ENCODE data around the gene ENTPD6.
"Not testable (repeated sequence)": the region's sequence is repeated elsewhere in the genome, so short reads cannot be mapped to it uniquely, and the experiment has no call there.

ENTPD6 gene

DNA sequence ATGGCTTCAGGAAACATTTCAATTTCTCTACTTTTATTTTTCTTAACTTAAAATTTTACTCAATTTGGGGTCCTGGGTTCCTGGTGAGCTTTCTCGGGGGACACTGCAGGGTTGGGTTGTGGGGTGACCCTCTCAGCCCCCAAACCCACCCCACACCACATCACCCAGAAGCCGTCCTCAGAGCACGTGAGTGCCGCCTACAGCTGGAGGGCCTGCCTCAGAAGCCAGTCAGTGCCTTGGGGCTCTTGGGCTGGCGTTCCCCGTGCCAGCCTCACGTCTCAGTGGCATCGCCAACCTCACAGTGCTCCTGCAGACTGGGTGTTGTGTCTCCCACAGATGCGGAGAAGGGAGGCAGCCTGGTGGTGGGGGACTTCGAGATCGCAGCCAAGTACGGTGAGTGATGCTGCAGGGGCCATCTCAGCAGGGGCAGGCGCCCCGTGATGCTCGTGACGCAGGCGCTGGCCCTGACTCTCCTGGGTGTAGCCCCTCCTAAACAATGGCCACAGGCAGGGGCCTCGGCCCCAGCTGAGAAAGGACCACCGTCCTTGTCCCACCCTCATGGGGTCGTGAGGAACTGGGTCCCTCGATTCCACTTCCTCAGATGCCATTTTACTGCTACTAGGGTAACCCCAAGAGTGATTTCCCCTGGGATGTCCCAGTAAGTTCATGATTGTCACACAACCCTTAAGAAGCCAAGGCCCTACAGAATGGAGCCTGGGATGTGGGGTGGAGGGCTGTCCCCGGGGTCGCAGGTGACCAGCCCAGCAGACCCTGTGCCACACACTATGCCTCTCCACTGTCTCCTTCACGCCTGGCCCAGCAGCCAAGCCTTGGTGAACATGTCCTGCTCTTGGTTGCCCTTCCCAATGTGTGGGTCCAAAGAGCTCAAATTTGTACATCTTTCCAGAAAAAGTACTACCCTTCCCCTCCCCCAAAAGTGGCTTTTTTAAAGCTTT is 28.5 kb downstream of the ENTPD6 start:
- DNase-seq (ENCODE audit: low spot score), result no peak

GRCh38 chr20:25224941-25225340 is 29.4 kb downstream of the ENTPD6 start:
- DNase-seq (ENCODE audit: low spot score), result no peak

- no peak for DNase-seq (ENCODE audit: low spot score)
Measured at GRCh38 chr20:25225642-25226432, 30.3 kb downstream of the ENTPD6 start.

DNA sequence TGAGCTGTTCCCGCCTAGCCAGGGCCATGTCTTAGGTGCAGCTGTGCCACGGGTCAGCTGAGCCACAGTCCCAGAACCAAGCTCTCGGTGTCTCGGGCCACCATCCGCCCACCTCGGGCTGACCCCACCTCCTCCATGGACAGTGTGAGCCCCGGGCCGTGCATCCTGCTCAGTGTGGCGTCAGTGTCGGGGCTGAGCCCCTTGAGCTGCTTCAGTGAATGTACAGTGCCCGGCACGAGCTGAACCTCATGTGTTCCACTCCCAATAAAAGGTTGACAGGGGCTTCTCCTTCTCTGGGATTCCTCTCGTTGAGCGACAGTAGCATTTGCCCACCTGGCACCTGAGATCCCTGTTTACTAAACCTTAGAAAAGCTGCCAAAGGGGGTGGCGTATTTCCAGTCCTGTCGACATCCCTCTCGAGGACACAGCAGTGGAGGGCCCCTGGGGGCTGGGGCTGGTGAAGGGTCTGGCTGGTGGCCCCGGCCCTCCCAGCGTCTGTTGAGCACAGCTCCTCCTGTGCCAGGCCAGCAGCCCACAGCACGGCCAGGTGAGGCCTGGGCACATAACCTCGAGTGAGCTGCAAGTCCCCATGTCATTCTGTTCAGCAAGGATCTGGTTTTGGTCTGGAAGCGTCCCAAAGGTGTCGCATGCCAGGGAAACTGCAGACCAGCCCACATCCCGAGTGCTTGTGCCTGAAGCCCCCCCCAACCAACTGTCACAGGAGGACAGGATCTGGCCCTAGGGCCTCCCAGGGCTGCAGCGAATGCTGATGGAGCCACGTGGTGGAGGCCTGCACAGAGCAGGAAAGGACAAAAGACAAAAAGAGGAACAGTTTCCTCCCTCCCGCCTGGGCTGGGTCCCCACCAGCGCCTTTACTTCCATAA is 31.2 kb downstream of the ENTPD6 start:
- DNase-seq (ENCODE audit: low spot score), result peak; percentile 58

- DNase-seq (ENCODE audit: low spot score), result no peak
Measured at GRCh38 chr20:25227317-25227831, 31.9 kb downstream of the ENTPD6 start.

GRCh38 chr20:25229486-25230165 is 34.1 kb downstream of the ENTPD6 start:
- no peak for DNase-seq (ENCODE audit: low spot score)

- DNase-seq (ENCODE audit: low spot score), result no peak
Measured at GRCh38 chr20:25230166-25230831, 34.8 kb downstream of the ENTPD6 start.

DNA sequence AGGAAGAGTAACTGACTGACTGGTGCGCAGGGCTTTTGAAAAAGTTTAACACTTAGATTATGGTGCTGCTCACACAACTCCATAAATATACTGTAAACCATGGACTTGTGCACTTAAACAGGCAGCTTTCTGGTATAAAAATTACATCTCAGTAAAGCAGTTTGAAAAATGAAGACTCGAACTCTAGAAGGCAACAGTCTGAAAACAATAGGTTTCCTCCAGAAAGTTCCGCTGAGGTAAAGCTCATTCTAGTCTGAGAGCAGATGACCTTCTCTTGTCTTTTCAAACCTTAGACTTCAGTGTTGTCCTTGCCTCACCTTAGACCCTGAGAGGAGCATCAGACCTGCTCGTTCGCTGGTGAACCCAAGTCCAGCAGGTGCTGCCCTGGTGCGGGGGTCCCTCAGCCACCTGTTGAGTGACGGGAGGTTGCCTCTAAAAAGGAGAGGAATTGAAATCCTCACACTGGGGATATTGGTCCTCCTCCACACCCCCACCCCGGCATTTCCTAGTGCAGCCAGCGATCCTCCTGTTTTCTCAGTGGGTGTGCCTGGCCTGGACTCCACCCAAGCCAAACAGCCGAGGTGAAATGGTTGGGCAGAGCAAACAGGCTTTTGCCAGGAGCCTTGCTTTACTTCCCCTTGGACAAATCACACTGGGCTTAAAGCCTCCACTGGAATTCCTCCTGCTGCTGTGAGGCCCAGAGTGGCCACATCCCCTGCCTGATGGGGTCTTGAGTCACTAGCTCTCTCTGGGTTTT is 37.7 kb downstream of the ENTPD6 start:
- no peak for DNase-seq (ENCODE audit: low spot score)

DNA sequence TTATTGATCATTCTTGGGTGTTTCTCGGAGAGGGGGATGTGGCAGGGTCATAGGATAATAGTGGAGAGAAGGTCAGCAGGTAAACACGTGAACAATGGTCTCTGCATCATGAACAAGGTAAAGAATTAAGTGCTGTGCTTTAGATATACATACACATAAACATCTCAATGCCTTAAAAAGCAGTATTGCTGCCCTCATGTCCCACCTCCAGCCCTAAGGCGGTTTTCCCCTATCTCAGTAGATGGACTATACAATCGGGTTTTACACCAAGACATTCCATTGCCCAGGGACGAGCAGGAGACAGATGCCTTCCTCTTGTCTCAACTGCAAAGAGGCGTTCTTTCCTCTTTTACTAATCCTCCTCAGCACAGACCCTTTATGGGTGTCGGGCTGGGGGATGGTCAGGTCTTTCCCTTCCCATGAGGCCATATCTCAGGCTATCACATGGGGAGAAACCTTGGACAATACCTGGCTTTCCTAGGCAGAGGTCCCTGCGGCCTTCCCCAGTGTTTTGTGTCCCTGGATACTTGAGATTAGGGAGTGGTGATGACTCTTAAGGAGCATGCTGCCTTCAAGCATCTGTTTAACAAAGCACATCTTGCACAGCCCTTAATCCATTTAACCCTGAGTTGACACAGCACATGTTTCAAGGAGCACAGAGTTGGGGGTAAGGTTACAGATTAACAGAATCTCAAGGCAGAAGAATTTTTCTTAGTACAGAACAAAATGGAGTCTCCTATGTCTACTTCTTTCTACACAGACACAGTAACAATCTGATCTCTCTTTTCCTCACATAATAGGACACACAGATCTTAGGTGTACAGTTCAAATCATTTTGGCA is 38.7 kb downstream of the ENTPD6 start:
- not testable (repeated sequence) for DNase-seq (ENCODE audit: low spot score)

DNA sequence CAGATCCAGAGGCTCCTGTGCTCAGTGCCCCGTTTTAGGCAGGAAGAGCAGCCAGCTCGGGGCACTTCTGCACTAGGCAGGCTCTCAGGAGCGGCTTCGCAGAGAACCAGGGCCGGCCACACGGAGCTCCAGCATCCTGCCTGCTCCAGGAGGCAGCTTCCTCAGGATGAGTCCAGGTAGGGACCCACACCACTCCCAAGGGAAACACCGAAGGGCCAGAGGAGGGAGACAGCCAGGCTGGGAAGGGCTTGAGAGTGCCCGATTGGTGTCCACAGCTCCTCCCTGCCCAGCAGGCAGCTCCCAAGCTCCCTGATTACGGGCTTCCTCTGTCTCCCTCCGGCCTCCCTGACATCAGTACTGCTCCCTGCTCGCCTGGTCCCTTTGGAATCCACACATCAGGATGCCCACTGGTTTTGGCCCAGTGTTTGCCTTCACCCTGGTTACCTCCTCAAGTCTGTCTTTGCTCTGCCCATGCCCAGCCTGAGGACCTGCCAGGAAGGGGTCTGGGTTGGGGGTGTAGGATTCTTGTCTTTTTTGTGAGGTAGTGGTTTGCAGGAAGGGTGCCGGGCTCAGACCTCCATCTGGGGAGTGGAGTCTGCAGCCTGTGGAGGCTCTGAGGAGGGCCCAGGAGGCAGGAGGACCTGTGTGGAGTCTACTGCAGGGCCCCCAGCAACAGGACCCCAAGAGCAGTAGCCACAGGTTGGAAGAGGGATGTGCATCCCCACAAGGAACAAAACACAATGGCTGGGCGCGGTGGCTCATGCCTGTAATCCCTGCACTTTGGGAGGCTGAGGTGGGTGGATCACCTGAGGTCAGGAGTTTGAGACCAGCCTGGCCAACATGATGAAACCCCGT is 41.2 kb downstream of the ENTPD6 start:
- no peak for DNase-seq (ENCODE audit: low spot score)

GRCh38 chr20:25237610-25238318 is 42.3 kb downstream of the ENTPD6 start:
- no peak for DNase-seq (ENCODE audit: low spot score)

DNA sequence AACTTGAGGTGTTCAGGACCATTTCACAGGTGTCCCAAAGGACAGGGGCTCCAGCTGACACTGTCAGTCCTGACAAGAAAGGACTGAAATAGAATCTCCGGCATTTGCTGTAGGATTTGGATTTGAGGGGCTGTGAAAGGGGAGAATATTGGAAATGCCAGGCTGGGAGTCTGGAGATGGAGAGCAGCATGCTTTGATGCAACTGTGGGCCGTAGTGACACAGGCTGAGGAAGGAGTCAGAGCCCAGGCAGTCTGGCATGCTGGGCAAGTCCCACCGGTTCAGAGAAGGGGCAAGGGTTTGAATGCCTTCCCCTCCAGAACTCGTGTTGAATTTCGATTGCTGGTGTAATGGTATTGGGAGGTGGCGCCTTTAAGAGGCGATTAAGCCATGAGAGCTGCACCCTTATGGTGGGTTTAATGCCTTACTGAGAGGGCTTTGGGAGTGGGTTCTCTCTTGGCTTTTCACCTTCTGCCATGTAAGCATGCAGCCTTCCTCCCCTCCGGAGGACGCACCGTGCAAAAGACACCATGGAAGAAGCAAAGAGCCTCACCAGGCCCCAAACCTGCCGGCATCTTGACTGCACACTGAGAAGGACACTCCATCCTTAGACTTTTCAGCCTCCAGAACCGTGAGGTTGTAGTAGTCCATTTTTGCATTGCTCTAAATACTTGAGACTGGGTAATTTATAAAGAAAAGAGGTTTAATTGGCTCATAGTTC is 43.0 kb downstream of the ENTPD6 start:
- no peak for DNase-seq (ENCODE audit: low spot score)

- no peak for DNase-seq (ENCODE audit: low spot score)
Measured at GRCh38 chr20:25239387-25240370, 44.2 kb downstream of the ENTPD6 start.

GRCh38 chr20:25240851-25241658 is 45.5 kb downstream of the ENTPD6 start:
- not testable (repeated sequence) for DNase-seq (ENCODE audit: low spot score)

GRCh38 chr20:25241659-25241955 is 46.1 kb downstream of the ENTPD6 start:
- not testable (repeated sequence) for DNase-seq (ENCODE audit: low spot score)

All from pons (tissue), 1 donor.